Smooth muscle cell (in vitro differentiated cells): ENCODE measurements around the gene FUZ. TPM values are rescaled to one million over a fixed set of nuclear protein-coding genes. Genes with fewer than 3 reads are reported as not detected.
A peak's percentile ranks its signal among the peaks of the same experiment; 100 is the strongest.

Experiments
- DNase-seq: peaks from one replicate; lab custom pipeline; 2025; ENCODE audit not compliant: unreplicated experiment; lab: John Stamatoyannopoulos, UW
- H2AFZ ChIP-seq: fragments of 200-600 bp; sonication (generic); 2 replicates; pipeline ENCODE4 v1.6.0; 2016; ENCODE audit warnings: antibody characterized with exemption, low read depth, mild to moderate bottlenecking
- H3F3A ChIP-seq: fragments of 200-600 bp; sonication (generic); 2 replicates; pipeline ENCODE4 v1.6.0; 2017; ENCODE audit warnings: antibody characterized with exemption, low read depth
- H3K27ac ChIP-seq: fragments of 200-600 bp; sonication (generic); 2 replicates; pipeline ENCODE4 v1.5.1; 2016; ENCODE audit warnings: low read depth, mild to moderate bottlenecking
- H3K27me3 ChIP-seq: fragments of 200-600 bp; sonication (generic); 2 replicates; pipeline ENCODE4 v1.6.1; 2016; ENCODE audit warnings: low read depth, mild to moderate bottlenecking
- H3K36me3 ChIP-seq: fragments of 200-600 bp; sonication (generic); 2 replicates; pipeline ENCODE4 v1.5.1; 2016; ENCODE audit warnings: low read depth
- H3K4me1 ChIP-seq: fragments of 200-600 bp; sonication (generic); 2 replicates; pipeline ENCODE4 v1.5.1; 2016; ENCODE audit warnings: low read depth
- H3K4me2 ChIP-seq: fragments of 200-600 bp; sonication (generic); 2 replicates; pipeline ENCODE4 v1.6.0; 2016; ENCODE audit warnings: mild to moderate bottlenecking
- H3K4me3 ChIP-seq: fragments of 200-600 bp; sonication (generic); 2 replicates; pipeline ENCODE4 v1.5.1; 2016; ENCODE audit warnings: mild to moderate bottlenecking
- H3K79me2 ChIP-seq: fragments of 200-600 bp; sonication (generic); 2 replicates; pipeline ENCODE4 v1.6.0; 2016; ENCODE audit warnings: low read depth, mild to moderate bottlenecking
- H3K9ac ChIP-seq: fragments of 200-600 bp; sonication (generic); 2 replicates; pipeline ENCODE4 v1.6.0; 2016; ENCODE audit warnings: low read depth
- H3K9me3 ChIP-seq: fragments of 200-600 bp; sonication (generic); replicated peaks from 2 replicates; pipeline ENCODE4 v1.5.1; 2016; ENCODE audit warnings: low read depth
- H4K20me1 ChIP-seq: fragments of 200-600 bp; sonication (generic); 2 replicates; pipeline ENCODE4 v1.6.0; 2016; ENCODE audit warnings: low read depth
- WGBS: methylation state at CpG from one replicate; pipeline ENCODE4 v1.1.7; 2016; ENCODE audit warnings: low lambda C conversion rate; 5-methylcytosine and 5-hydroxymethylcytosine counted together
- polyA plus RNA-seq: library from polyadenylated mRNA; unstranded; fragments of >200 nt; fragmentation: Nextera tagmentation; extraction: Ambion mirVana; gene quantifications from 2 replicates; pipeline ENCODE4 v1.2.1, GENCODE V29; 2016
- total RNA-seq: library from RNA; depleted of rRNA; stranded (reverse); fragments of >200 nt; gene quantifications from 2 replicates; pipeline ENCODE4 v1.2.3, GENCODE V29; 2014
- TF ChIP-seq, protein P1 (sequence below): fragments of 200-600 bp; sonication (generic); IDR thresholded peaks from 2 replicates; pipeline ENCODE4 v1.5.1; 2017; ENCODE audit warnings: borderline replicate concordance, mild to moderate bottlenecking, antibody characterized with exemption; ENCODE audit not compliant: insufficient read depth, poor library complexity, severe bottlenecking

The FUZ gene
- total and polyA plus RNA-seq, 2 experiments from 2014 or later, result 16.2 to 18.3 TPM

DNA sequence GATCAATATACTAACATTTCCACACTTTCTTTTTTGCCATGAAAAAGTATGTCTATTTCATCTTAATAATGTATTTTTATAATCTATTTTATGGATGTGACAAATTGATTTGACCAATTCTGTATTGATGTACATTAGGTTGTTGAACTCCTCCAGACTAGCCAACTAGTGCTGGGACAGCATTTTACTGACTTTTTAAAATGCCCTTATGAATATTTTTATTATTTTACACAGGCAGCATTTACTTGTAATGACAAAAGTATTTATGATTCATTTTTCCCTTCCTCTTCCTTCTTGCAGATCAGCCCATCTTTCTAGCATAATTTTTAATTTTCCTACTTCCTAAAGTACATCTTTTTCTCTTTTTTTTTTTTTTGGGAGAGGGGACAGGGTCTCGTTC is 918 bp upstream of the FUZ start:
- peak overlapping the region; percentile 94 for H3K27ac ChIP-seq
- H3K4me3 ChIP-seq, result peak overlapping the region; percentile 82
- no peaks in the 10 kb centered on the region for H3K27me3 ChIP-seq
- no peaks in the 10 kb centered on the region for H3K36me3 ChIP-seq
- H3K9ac ChIP-seq, result peak overlapping the region; percentile 97
- peaks cover 15% of the 10 kb centered on the region for H3F3A ChIP-seq
- 75% methylated on average over 1 of the region's 1 CpG for WGBS
- no peaks in the 10 kb centered on the region for H4K20me1 ChIP-seq
- no peaks in the 10 kb centered on the region for H3K9me3 ChIP-seq
- H3K79me2 ChIP-seq, result peaks cover 9% of the 10 kb centered on the region
- no peak for DNase-seq
- H3K4me1 ChIP-seq, result peaks cover 17% of the 10 kb centered on the region
- TF ChIP-seq, protein P1, sequence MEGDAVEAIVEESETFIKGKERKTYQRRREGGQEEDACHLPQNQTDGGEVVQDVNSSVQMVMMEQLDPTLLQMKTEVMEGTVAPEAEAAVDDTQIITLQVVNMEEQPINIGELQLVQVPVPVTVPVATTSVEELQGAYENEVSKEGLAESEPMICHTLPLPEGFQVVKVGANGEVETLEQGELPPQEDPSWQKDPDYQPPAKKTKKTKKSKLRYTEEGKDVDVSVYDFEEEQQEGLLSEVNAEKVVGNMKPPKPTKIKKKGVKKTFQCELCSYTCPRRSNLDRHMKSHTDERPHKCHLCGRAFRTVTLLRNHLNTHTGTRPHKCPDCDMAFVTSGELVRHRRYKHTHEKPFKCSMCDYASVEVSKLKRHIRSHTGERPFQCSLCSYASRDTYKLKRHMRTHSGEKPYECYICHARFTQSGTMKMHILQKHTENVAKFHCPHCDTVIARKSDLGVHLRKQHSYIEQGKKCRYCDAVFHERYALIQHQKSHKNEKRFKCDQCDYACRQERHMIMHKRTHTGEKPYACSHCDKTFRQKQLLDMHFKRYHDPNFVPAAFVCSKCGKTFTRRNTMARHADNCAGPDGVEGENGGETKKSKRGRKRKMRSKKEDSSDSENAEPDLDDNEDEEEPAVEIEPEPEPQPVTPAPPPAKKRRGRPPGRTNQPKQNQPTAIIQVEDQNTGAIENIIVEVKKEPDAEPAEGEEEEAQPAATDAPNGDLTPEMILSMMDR, result no peak
- H3K4me2 ChIP-seq, result peak overlapping the region; percentile 96
- H2AFZ ChIP-seq, result no peak overlapping the region

DNA sequence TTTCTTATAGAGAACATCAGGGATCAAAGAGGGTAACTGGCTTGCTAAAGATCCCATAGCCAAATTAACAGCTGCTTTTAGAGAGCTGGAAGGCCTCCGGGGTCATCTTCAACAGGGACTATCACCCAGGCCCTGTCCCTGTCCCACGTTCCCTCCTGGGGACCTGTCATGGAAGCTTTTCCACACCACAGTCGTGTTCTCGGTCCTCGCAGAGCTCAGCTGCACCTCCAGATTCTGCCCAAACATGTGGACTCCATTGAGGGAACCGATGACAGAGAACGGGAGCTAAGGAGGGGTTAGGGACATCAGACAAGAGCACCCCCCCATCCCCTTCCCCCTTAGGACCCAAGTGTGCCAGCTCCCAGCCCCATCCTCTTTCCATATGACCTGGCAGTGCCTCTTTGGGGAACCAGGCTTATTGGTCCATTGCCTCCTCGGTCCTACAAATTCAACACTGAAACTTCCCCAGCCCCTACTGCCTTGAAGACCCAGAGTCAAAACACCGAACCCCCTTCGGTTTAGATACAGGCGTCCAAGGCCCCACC is 568 bp downstream of the FUZ start:
- H2AFZ ChIP-seq, result peak overlapping the region; percentile 78
- peaks cover 16% of the 10 kb centered on the region for H3K4me1 ChIP-seq
- no peaks in the 10 kb centered on the region for H3K79me2 ChIP-seq
- H3K27ac ChIP-seq, result peak overlapping the region; percentile 94
- no peak for DNase-seq
- no peaks in the 10 kb centered on the region for H3K27me3 ChIP-seq
- TF ChIP-seq, protein P1, result no peak
- H3K4me2 ChIP-seq, result peak overlapping the region; percentile 96
- H3K9ac ChIP-seq, result peak overlapping the region; percentile 97
- H3K4me3 ChIP-seq, result peak overlapping the region; percentile 82
- peaks cover 20% of the 10 kb centered on the region for H3F3A ChIP-seq
- H3K36me3 ChIP-seq, result no peaks in the 10 kb centered on the region
- WGBS, result 60% methylated on average over 11 of the region's 11 CpGs
- H3K9me3 ChIP-seq, result no peaks in the 10 kb centered on the region
- no peaks in the 10 kb centered on the region for H4K20me1 ChIP-seq

GRCh38 chr19:49811328-49811727 is 1.8 kb downstream of the FUZ start:
- Histone ChIP-seq H3K4me3 (no peak overlapping the region), H4K20me1 (no peaks in the 10 kb centered on the region), H3K9ac (no peak overlapping the region), H3K27ac (no peak overlapping the region), H3K36me3 (no peaks in the 10 kb centered on the region), H3K4me1 (peaks cover 16% of the 10 kb centered on the region), H3K4me2 (no peak overlapping the region), H3K27me3 (no peaks in the 10 kb centered on the region), H3K9me3 (no peaks in the 10 kb centered on the region), H3F3A (peaks cover 16% of the 10 kb centered on the region), H2AFZ (no peak overlapping the region), H3K79me2 (no peaks in the 10 kb centered on the region)
- DNase-seq, result no peak
- 94% methylated on average over 6 of the region's 6 CpGs for WGBS
- TF ChIP-seq, protein P1, result no peak

DNA sequence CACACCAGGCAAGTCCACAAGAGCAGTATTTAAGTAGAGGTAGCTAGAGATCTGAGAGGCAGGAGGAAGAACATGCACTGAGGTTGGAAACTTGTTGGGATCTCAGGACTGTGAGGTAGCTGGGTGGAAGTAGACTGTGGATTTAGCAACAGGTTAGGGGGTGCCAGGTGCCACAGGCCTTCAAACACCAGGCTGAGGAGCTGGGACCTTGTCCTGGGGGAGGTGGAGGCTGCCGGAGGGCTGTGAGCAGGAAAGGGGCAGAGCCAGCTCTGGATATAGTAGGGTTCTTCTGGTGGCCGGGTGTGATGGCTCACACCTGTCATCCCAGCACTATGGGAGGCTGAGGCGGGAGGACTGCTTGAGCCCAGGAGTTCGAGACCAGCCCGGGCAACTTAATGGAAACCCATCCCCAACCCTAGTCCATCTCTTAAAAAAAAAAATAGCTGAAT is 3.1 kb downstream of the FUZ start:
- peak overlapping the region; percentile 65 for H3K4me3 ChIP-seq
- 100% methylated on average over 5 of the region's 5 CpGs for WGBS
- no peak overlapping the region for H3K9ac ChIP-seq
- peaks cover 16% of the 10 kb centered on the region for H3K4me1 ChIP-seq
- H3F3A ChIP-seq, result peaks cover 16% of the 10 kb centered on the region
- H3K79me2 ChIP-seq, result no peaks in the 10 kb centered on the region
- TF ChIP-seq, protein P1, result no peak
- H3K36me3 ChIP-seq, result no peaks in the 10 kb centered on the region
- no peaks in the 10 kb centered on the region for H4K20me1 ChIP-seq
- H3K4me2 ChIP-seq, result peak overlapping the region; percentile 89
- H3K27ac ChIP-seq, result no peak overlapping the region
- no peak for DNase-seq
- H3K9me3 ChIP-seq, result no peaks in the 10 kb centered on the region
- no peaks in the 10 kb centered on the region for H3K27me3 ChIP-seq
- H2AFZ ChIP-seq, result no peak overlapping the region
